Activated B cell treated with CpG ODN at 0.5 μM for 24 hours (primary cell): Measurements from ENCODE around the gene GPR152. TPM values are rescaled to one million over a fixed set of nuclear protein-coding genes. Genes with fewer than 3 reads are reported as not detected.
"Not testable (repeated sequence)": the region's sequence is repeated elsewhere in the genome, so short reads cannot be mapped to it uniquely, and the experiment has no call there.

Experiments used
- ATAC-seq: fragments of 200-7000 bp; cut with Tn5 transposase; one replicate; pipeline ENCODE4 v1.10.0; 2021; ENCODE audit warnings: low read depth, mild to moderate bottlenecking, moderate library complexity
- CTCF ChIA-PET: fragments of 350-600 bp; sonication (Branson Sonifier 250); formaldehyde crosslinking; loops from one replicate; lab custom pipeline; 2021; ENCODE audit warnings: antibody characterized with exemption; lab: Charles Lee
- POLR2A ChIA-PET: fragments of 350-600 bp; sonication (Branson Sonifier 250); formaldehyde crosslinking; loops from one replicate; lab custom pipeline; 2021; ENCODE audit warnings: antibody characterized with exemption; lab: Charles Lee
- DNase-seq: peaks from one replicate; pipeline ENCODE4 v3.0.0; 2022
- H3K27ac Mint-ChIP-seq: one replicate; pipeline ENCODE4 v1.8.0; 2020; ENCODE audit warnings: mixed read lengths
- H3K27me3 Mint-ChIP-seq: one replicate; pipeline ENCODE4 v1.8.0; 2021; ENCODE audit warnings: mixed read lengths
- H3K36me3 Mint-ChIP-seq: one replicate; pipeline ENCODE4 v1.8.0; 2021; ENCODE audit warnings: low read depth, mixed read lengths
- H3K4me1 Mint-ChIP-seq: one replicate; pipeline ENCODE4 v1.8.0; 2021; ENCODE audit warnings: mixed read lengths
- H3K4me3 Mint-ChIP-seq: one replicate; pipeline ENCODE4 v1.8.0; 2020; ENCODE audit warnings: mild to moderate bottlenecking, mixed read lengths
- H3K9me3 Mint-ChIP-seq: one replicate; pipeline ENCODE4 v1.8.0; 2020; ENCODE audit warnings: mixed read lengths
- CTCF ChIP-seq: fragments of 200-600 bp; IDR thresholded peaks from one replicate; pipeline ENCODE4 v1.8.0; 2022; ENCODE audit warnings: antibody characterized with exemption, mild to moderate bottlenecking
- intact Hi-C: fragments of 100-400 bp; cut with micrococcal nuclease; formaldehyde crosslinking; loops from one replicate; pipeline ENCODE4 v1.15.1; 2024
- total RNA-seq: library from RNA; stranded (reverse); gene quantifications from 2 replicates; pipeline ENCODE4 v1.2.3, GENCODE V29; 2022

Gene GPR152
- total RNA-seq, 1 donor from 2014 or later: not detected

- POLR2A ChIA-PET: interaction anchor here (0.6 to 11.1 kb wide), 31 partner anchors 8 to 243 kb away, joined by 3 to 189 read pairs (median 5); partner anchors contain the start of genes CDK2AP2, CORO1B, GSTP1 and PITPNM1
- H3K36me3 Mint-ChIP-seq: peaks cover 40% of the 10 kb centered on the region
- peak within 1 kb of the TSS; percentile 93 for H3K4me3 Mint-ChIP-seq
- H3K9me3 Mint-ChIP-seq: no peaks in the 10 kb centered on the region
- intact Hi-C loops: loop anchor here (1.0 to 2.0 kb wide), 6 partner anchors 14 to 130 kb away; partner anchors contain the start of genes POLD4, RPS6KB2 and TMEM134
- peak within 1 kb of the TSS; percentile 98 for H3K27ac Mint-ChIP-seq
- ATAC-seq (peak; percentile 85), DNase-seq (peak; percentile 87)
- TF ChIP-seq CTCF: no peak
- CTCF ChIA-PET: interaction anchor here (0.7 to 1.4 kb wide), 2 partner anchors 15 to 46 kb away, joined by 3 read pairs; no protein-coding TSS in a partner anchor
- peaks cover 58% of the 10 kb centered on the region for H3K4me1 Mint-ChIP-seq
- no peaks in the 10 kb centered on the region for H3K27me3 Mint-ChIP-seq
These were observed 30.6 kb upstream of the GPR152 start, which contains the start of gene AIP for GRCh38 chr11:67482827-67483798. TSS of gene AIP (plus strand) at chr11:67483026. CDS start at chr11:67483159, 133 bp downstream.

GRCh38 chr11:67482275-67482826 is 29.8 kb upstream of the GPR152 start:
- DNase-seq (no peak), ATAC-seq (peak; percentile 8)
- H3K4me3 Mint-ChIP-seq: peak overlapping the region; percentile 93
- H3K36me3 Mint-ChIP-seq: peaks cover 32% of the 10 kb centered on the region
- ChIA-PET POLR2A (interaction anchor here (0.6 to 11.1 kb wide), 30 partner anchors 8 to 242 kb away, joined by 3 to 189 read pairs (median 5); partner anchors contain the start of genes CDK2AP2, CORO1B, GSTP1 and PITPNM1), CTCF (interaction anchor here (0.7 kb wide), 1 partner anchor 46 kb away, joined by 3 read pairs; no protein-coding TSS in a partner anchor)
- peak overlapping the region; percentile 98 for H3K27ac Mint-ChIP-seq
- no peak for TF ChIP-seq CTCF
- no peaks in the 10 kb centered on the region for H3K9me3 Mint-ChIP-seq
- intact Hi-C loops: loop anchor here (1.0 to 2.0 kb wide), 4 partner anchors 13 to 80 kb away; partner anchors contain the start of genes RPS6KB2 and TMEM134
- H3K27me3 Mint-ChIP-seq: no peaks in the 10 kb centered on the region
- peaks cover 50% of the 10 kb centered on the region for H3K4me1 Mint-ChIP-seq

GRCh38 chr11:67477344-67478050 is 25.0 kb upstream of the GPR152 start:
- H3K36me3 Mint-ChIP-seq, ATAC-seq, H3K9me3 Mint-ChIP-seq, H3K4me1 Mint-ChIP-seq, H3K27ac Mint-ChIP-seq, DNase-seq, intact Hi-C loops, H3K4me3 Mint-ChIP-seq, H3K27me3 Mint-ChIP-seq, CTCF ChIA-PET: not testable (repeated sequence)
- POLR2A ChIA-PET: interaction anchor here (0.7 to 1.6 kb wide), 5 partner anchors 9 to 360 kb away, joined by 3 to 4 read pairs (median 3); partner anchors contain the start of genes PTPRCAP and TMEM134

GRCh38 chr11:67476692-67477091 is 24.2 kb upstream of the GPR152 start:
- H3K27ac Mint-ChIP-seq, DNase-seq, intact Hi-C loops, H3K4me3 Mint-ChIP-seq, ATAC-seq, H3K27me3 Mint-ChIP-seq, H3K4me1 Mint-ChIP-seq, H3K9me3 Mint-ChIP-seq, H3K36me3 Mint-ChIP-seq, CTCF ChIA-PET: not testable (repeated sequence)
- POLR2A ChIA-PET: interaction anchor here (0.7 to 1.3 kb wide), 4 partner anchors 30 to 75 kb away, joined by 3 to 4 read pairs (median 4); partner anchors contain the start of genes PPP1CA and PTPRCAP

- intact Hi-C loops: no loop called here
- DNase-seq: no peak
- no peak for TF ChIP-seq CTCF
- peaks cover 3% of the 10 kb centered on the region for H3K36me3 Mint-ChIP-seq
- POLR2A ChIA-PET: interaction anchor here (5.7 to 33.4 kb wide), 2 partner anchors 34 to 82 kb away, joined by 24 to 1417 read pairs; partner anchors contain the start of genes CORO1B, PTPRCAP, RAD9A and RPS6KB2
- H3K27ac Mint-ChIP-seq: no peak overlapping the region
- CTCF ChIA-PET: no interaction called here
- no peak overlapping the region for H3K4me3 Mint-ChIP-seq
- ATAC-seq: no peak
- peaks cover 20% of the 10 kb centered on the region for H3K4me1 Mint-ChIP-seq
- no peaks in the 10 kb centered on the region for H3K27me3 Mint-ChIP-seq
- no peaks in the 10 kb centered on the region for H3K9me3 Mint-ChIP-seq
These were observed 20.4 kb upstream of the GPR152 start for GRCh38 chr11:67472882-67473281.
